Superior temporal gyrus (tissue), 1 donor: Measurements from ENCODE around the gene ZFAND5.

Experiments
- DNase-seq: peaks from one replicate; pipeline ENCODE4 v3.0.0-alpha.2; 2016; ENCODE audit errors: extremely low spot score

Gene ZFAND5

GRCh38 chr9:72364679-72365524 is at the start of gene ZFAND5:
Gene ZFAND5, minus strand, starts transcription at chr9:72365208. Its CDS starts 4,430 bp downstream, at chr9:72360778.
- peak; percentile 98 for DNase-seq

- no peak for DNase-seq
Observed at GRCh38 chr9:72412483-72413040, 47.6 kb upstream of the ZFAND5 start.

- DNase-seq = no peak
Observed at GRCh38 chr9:72410214-72410613, 45.2 kb upstream of the ZFAND5 start.

- DNase-seq = no peak
Observed at GRCh38 chr9:72407114-72407513, 42.1 kb upstream of the ZFAND5 start.

- DNase-seq = no peak
Observed at GRCh38 chr9:72402744-72403143, 37.7 kb upstream of the ZFAND5 start.

- DNase-seq = peak; percentile 52
Observed at GRCh38 chr9:72401396-72401795, 36.4 kb upstream of the ZFAND5 start.

GRCh38 chr9:72400866-72401265 is 35.9 kb upstream of the ZFAND5 start:
- DNase-seq = no peak

- no peak for DNase-seq
Observed at GRCh38 chr9:72399391-72399790, 34.4 kb upstream of the ZFAND5 start.

GRCh38 chr9:72396247-72397091 is 31.5 kb upstream of the ZFAND5 start:
- no peak for DNase-seq

- DNase-seq = no peak
Observed at GRCh38 chr9:72394066-72394465, 29.1 kb upstream of the ZFAND5 start.

- DNase-seq = no peak
Observed at GRCh38 chr9:72390907-72391306, 25.9 kb upstream of the ZFAND5 start.

GRCh38 chr9:72386186-72386585 is 21.2 kb upstream of the ZFAND5 start:
- DNase-seq = no peak

GRCh38 chr9:72384710-72385485 is 19.9 kb upstream of the ZFAND5 start:
- no peak for DNase-seq

- no peak for DNase-seq
Observed at GRCh38 chr9:72383978-72384709, 19.1 kb upstream of the ZFAND5 start.

- DNase-seq = no peak
Observed at GRCh38 chr9:72382405-72382804, 17.4 kb upstream of the ZFAND5 start.

- DNase-seq = no peak
Observed at GRCh38 chr9:72377041-72377440, 12.0 kb upstream of the ZFAND5 start.

- no peak for DNase-seq
Observed at GRCh38 chr9:72371151-72371550, 6.1 kb upstream of the ZFAND5 start.

GRCh38 chr9:72365525-72366256 is 683 bp upstream of the ZFAND5 start:
- peak; percentile 89 for DNase-seq

- DNase-seq = peak; percentile 69
Observed at GRCh38 chr9:72363908-72364678, 915 bp downstream of the ZFAND5 start.
